ENCODE measurements around the gene OR2T5. TPM values are rescaled to one million over a fixed set of nuclear protein-coding genes. Genes with fewer than 3 reads are reported as not detected.
"Not testable (repeated sequence)": the region's sequence is repeated elsewhere in the genome, so short reads cannot be mapped to it uniquely, and the experiment has no call there.

The OR2T5 gene, protein sequence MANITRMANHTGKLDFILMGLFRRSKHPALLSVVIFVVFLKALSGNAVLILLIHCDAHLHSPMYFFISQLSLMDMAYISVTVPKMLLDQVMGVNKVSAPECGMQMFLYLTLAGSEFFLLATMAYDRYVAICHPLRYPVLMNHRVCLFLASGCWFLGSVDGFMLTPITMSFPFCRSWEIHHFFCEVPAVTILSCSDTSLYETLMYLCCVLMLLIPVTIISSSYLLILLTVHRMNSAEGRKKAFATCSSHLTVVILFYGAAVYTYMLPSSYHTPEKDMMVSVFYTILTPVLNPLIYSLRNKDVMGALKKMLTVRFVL
- total RNA-seq = not detected in 2 replicates

DNA sequence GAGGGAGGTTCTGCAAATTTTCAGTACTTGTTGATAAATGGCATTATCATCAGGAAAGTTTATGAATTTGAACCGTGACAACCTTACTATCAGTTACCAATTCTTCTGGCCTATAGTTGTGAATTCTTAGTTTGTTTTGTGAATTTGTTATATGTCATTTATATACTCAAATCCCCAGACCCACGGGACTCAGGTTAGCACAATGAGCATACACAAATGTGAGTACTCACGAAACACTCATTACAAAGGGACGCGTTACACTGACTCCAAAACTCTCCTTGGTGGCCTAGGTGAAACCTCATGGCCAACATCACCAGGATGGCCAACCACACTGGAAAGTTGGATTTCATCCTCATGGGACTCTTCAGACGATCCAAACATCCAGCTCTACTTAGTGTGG, at the start of gene OR2T5:
OR2T5 (plus strand) TSS at position 301 of the 400 bp plus-strand sequence; CDS start at position 301, 0 bp downstream.
- DNase-seq = not testable (repeated sequence)

DNA sequence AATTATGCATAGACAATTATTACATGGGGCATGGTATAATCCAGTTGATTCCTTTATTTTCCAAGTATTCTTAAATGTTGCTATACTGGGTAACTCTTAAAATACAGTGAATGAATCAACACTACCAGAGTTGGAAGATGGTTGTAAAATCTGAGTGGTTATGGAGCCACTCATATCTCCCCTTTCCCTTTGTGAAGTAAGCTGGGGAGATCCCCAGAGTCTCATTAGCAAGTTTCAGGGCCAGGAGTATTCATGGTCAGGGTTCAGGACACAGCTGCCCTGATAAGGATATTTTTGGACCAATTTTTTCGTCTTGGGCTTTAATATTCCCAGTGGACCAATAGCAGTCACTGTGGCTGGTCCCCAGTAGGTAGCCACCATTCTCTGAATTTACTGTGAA, 49.7 kb upstream of the OR2T5 start:
- not testable (repeated sequence) for DNase-seq

DNA sequence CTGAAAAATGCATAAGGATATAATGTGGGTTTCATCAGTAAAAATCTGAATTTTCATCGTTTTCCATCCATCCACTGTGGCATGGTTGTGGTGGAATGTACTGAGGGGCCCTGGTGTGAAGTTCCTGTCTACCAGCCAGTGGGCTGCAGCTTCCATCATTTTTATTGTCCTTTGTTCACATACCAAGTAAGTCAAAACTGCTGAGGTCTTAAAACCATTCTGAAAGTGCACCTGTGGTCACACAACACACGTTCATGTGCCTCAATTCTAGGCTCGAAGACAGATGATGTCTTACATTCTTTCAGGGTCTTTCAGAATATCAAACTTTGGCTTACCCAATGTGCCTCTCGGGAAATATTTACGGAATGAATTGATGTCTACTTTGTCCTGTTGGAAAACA, 49.1 kb upstream of the OR2T5 start:
- not testable (repeated sequence) for DNase-seq

DNA sequence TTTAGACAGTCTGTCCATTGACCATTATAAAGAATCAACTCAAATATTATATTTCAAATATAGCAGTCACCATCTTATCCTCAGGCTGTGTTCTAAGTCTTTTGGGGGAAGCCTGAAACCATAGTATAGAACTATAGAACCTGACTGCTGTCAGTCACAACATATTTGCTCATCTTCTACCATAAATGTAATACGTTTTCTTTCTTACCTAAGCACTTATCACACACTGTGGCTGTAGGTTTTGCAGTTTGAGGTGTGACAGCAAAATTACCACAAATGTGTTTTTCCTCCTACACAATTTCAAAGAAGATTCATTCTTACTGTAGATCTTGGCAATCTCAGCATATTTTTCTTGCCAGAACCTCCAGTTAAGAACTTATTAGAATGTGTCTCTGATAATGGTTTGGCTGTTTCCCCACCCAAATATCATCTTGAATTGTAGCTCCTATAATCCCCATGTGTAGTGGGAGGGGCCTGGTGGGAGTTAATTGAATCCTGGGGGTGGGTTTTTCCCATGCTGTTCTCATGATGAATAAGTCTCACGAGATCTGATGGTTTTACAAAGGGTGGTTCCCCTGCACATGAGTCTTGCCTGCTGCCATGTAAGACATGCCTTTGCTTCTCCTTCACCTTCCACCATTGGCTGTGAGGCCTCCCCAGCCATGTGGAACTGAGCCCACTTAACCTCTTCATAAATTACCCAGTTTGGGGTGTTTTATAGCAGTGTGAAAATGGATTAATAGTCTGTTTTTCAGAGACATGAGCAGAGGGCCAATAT, 45.7 kb upstream of the OR2T5 start:
- not testable (repeated sequence) for DNase-seq

DNA sequence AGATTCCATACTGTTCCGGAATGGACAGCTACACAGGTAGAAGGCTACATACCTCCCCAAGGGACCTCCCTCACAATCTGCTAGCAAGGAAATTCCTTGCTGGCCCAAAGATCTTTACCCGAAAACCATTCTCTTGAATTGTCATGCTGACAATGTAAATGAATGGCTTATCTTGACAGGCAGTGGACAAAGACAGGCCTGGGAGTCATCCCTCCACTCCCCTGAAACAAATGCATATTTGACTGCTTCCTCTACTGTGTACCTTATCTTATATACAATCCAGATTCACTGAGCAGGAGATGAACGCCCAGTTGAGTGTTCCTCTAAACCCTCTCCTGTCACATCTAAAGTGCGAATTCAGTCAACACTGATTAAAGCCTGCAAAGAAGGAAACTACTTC, 43.8 kb upstream of the OR2T5 start:
- not testable (repeated sequence) for DNase-seq

DNA sequence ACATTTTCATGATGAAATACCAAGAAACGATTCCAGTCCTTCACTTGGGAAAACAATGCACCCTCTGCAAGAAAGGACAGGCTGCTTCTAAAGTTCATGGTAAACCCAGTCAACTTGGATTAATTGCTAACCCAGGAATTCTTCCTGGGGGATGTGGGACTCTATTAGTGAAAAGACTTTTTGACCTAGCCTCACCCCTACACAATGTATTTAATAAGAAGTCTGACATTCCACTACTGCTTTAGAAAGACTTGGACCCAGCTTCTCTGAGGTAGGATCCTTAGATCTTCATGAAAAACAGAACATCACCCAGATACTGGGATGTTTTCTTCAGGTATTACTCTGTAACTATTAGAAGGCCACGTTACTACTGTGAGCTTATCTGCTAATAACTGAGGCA, 43.0 kb upstream of the OR2T5 start, which contains the start of gene OR2T2:
OR2T2 (plus strand) TSS at position 239 of the 400 bp plus-strand sequence. CDS start 7,161 bp downstream, outside the sequence.
- not testable (repeated sequence) for DNase-seq

DNA sequence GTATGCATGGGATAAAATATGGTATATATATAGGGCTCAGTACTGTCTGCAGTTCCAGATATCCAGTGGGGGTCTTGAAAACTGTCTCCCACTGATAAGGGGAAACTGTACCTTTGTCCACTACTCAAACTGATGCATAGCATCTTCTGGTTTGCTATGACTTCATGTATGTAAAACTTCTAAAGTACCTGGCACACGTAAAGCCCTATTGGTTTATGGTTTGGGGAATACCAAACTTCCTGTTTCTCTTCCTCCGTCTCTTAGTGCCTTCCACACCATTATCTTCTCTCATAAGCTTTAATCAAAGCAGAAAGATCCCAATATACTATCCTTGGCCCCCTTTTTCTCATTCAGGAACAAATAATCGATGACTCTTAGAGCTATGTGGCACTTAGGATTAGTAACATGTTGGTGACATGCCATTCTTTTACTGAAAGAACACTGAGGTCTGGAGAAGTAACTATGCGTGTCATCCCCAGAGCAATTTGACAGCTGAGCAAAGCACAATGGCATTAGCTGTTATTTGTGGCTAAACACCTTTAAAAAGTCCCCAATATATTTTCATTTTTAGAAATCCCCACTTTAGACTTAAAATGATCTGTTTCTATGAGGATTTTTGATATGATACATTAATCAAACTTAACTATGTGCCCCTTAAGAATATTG, 39.8 kb upstream of the OR2T5 start:
- not testable (repeated sequence) for DNase-seq

DNA sequence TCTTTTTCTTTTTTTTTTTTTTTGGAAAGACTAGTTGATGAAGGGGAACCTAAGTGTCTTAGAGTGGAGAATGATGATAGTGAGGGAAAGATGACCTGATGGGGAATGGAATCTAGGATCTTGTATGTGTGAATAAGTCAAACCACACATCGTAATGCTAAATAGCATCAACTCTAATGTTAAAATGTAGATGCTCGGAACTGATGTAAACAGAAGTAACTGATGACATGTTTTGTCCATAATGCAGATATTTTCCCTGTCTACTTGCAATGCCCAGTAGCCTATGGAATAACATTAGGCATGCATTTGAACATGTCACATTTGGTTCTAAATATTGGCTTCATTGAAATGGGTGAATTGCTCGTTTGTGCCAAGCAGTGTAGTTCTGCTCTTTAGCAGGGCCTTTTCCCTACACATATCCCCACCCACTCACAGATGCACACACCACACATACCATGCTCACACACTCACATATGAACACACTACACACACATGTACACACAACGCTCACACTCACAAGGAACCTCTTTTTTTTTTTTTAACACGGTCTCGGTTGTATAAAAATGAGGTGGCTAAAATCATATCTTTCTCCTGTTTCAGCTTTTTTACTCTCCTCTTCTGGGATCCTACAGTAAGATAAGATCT, 38.4 kb upstream of the OR2T5 start:
- DNase-seq = not testable (repeated sequence)

DNA sequence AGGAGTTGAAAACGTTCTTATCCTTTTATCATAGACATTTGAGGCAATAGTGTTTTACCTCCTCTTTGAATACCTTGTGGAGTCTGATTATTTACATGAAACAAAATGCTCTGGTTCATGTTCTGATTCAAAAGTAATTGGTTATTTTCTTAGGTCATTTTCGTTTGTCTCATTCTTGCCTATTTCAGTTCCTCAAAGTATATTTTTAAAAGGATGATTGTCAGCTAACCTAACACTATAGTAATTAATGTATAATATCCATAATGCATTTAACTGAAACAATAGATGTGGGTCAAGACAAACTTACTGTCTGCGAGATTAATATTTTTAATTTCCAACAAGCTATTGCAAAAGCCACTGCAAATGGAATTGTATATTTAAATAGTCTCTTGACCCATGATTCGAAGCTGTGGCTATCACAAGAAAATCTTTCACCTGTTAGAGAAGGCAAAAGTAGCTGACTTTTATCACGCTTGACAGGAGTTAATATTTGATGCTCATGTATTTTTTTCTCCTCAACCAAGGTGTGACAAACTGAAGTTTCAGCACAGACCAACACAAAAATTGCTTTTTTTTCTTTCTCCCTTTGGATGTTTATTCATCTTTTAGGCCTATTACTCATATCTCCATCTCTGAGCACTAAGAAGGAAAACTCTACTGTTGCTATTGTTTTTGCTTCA, 37.8 kb upstream of the OR2T5 start:
- not testable (repeated sequence) for DNase-seq

DNA sequence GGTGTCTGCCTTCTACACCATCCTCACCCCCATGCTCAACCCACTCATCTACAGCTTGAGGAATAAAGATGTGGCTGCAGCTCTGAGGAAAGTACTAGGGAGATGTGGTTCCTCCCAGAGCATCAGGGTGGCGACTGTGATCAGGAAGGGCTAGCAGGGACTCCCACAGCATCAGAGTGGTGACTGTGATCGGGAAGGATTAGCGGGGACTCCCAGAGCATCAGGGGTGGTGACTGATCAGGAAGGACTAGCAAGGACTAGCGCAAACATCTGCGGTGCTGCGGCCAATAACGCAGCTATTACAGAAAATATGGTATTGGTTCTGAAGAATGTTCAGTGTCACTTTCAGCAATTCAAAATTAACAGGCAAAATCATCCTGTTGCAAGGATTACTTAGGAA, 34.8 kb upstream of the OR2T5 start:
- not testable (repeated sequence) for DNase-seq

DNA sequence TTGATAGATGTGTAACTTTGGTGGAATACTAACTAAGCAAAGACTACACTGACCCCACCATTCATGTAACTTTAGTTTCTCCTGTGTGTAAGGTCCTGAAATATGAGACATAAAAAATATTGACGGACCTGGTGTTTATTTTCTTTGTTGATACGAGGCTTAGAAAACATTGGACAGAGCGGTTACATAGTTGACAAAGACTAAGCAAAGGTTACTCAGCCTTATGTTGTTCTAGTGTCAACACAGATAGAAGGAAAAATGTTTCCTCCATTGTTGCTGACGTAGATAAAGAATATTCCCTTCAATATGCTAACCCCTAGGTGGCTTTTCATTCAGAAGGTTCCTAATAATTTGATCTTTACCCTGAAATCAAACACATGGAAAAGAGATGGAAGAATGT, 33.3 kb upstream of the OR2T5 start:
- not testable (repeated sequence) for DNase-seq

DNA sequence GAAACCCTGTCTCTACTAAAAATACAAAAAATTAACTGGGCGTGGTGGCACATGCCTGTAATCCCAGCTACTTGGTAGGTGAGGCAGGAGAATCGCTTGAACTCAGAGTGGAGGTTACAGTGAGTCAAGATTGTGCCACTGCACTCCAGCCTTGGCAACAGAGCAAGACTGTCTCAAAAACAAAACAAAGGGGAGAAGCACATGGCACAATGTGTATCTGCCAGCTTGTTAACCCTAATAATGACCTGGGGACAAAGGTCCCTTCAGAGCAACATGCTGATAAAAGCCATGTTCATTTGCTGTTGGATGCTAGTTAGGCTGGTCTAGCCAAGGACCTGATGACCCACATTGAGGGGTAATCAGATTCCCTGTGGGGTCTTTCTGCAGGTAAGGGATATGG, 31.8 kb upstream of the OR2T5 start:
- not testable (repeated sequence) for DNase-seq

DNA sequence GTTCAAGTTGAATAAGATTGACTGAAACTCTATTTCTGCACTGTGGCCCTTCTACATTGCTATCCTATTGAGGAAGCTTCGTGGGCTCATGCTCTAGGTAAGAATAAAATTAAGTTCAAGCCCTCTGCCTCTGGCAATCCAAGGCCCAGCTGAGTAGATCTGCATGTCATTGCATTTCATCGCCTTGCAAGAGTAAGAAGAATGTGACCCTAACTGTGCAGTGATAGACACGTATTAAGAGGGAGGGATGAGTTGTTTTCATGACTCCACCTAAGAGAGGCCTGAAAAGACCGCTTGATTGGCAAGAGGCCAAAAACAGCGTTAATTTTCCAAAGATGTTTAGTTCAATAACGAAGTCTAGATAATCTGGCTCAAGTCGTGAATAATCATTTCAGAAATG, 29.3 kb upstream of the OR2T5 start:
- not testable (repeated sequence) for DNase-seq

DNA sequence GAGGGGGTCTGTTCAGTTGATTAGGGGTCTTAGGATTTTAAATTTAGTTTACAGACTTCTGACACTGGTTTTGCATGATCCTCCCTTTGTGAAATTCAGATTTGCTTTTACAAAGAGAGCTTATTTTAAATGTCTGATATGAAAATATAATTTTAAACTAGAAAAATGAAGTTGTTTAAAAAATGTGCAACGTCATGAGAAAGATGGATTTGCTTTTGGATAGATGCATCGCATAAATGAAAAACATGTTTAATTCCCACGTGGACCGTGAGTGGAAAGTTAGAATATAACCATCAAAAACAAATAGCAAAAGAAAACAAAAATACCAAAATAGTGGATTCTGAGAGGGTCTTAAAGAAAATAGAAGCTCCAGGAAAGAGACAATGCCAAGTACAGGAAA, 17.2 kb upstream of the OR2T5 start:
- DNase-seq = no peak

DNA sequence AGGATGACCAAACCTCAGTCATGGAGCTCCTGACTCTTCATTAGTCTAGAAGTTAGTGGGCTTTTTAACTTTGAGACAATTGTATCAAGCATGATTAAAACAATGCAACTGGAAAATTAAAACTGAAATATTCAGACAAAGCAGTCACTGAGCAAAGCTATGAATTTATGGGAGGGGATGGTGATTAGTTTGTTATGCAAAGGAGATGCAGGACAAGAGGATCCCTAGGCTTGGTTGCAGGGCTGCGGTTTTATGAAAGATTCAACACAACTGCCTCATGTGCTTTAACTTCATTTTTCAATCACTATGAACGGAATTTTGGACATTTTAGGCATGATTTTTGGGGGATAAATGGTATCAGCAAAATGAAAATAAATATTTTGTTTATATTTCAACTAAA, 16.3 kb upstream of the OR2T5 start:
- not testable (repeated sequence) for DNase-seq

DNA sequence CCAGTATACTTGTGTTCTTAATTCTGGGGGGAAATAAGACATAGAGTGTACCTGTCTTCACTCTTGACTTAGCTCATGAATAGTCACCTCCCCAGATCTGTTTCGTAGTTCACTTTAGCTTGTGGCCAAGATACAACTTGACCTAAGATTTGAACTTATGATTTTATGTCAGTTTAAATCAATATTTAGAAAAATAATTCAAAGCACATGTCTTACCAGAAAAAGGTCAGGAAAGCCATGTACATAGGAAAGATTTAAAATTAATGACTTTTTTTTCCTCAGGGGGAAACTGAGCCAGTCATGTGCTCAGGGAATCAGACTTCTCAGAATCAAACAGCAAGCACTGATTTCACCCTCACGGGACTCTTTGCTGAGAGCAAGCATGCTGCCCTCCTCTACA, 15.3 kb upstream of the OR2T5 start, which contains the start of gene OR2T3:
OR2T3 (plus strand) TSS at position 301 of the 400 bp plus-strand sequence; CDS start at position 301, 0 bp downstream.
- not testable (repeated sequence) for DNase-seq

DNA sequence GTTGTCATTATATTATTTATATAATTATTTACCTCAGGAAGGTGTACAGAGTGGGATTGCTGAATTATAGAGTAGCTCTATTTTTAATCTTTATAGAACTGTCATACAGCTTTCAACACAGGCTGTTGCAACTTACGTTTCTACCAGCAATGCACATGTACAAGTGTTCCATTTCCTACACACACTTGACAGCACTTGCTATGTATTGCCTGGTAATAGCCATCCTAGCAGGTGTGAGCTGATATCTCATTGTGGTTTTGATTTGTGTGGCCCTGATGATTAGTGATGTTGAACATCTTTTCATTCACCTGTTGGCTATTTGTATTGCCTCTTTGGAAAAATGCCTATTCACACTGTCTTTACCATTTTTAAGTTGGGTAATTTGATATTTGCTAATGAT, 12.7 kb upstream of the OR2T5 start:
- not testable (repeated sequence) for DNase-seq

DNA sequence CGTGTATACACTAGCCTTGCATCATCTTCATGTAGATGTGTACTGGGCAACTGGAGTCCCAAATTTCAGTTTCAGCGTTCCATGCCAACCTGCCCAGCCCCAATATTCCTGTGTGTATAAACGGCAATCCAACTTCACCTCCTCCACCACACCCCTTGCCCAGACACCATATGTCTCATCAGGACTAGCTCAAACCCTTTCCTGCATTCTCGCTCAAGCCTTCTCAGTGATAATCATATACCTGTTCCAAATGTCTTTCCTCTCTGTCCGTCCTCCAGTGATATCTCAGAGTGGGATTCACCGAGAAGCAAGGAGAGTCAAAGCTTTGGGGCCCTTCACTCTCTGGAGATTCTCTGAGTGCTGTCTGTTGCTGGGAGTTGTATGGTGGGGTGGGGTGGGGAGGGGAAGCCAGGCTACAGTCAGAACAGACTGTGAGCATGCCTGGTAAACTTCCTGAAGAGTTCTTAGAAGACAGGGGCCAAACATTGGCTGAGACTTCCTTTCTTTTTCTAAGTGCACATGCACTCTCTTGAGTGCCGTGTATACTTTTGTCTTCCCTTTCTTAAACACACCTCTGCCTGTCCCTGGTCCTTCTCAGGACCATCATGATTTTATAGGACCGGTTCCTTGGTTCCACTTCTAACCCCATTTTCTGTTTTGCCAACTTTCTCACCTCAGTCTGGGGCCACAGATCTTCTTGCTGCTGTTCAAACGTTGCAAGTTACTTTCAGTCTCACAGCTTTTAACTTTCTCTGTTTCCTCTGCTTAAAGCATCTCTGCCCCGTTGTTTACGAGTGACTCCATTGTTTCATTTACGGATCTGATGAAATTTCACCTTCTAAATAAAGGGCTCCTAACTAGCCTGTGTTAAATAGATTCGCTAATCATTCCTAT, 6.5 kb upstream of the OR2T5 start:
- not testable (repeated sequence) for DNase-seq

DNA sequence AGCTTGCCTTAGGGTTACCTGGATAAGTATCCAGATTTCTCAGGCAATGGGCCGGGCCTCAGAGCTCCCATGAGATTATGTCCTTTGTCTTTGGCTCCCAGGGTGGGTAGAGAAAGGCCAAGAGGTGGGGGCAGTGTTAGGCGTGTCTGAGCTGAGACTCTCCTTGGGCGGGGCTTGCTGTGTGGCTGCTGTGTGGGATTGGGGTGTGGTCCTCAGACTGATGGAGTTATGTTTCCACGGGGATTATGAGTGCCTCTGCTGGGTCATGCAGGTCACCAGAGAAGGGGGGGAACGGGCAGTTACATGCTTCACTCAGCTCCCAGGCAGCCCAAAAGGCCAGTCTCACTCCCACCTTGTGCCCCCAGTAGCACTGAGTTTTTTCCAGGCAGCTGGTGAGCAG, 8.3 kb downstream of the OR2T5 start:
- not testable (repeated sequence) for DNase-seq

DNA sequence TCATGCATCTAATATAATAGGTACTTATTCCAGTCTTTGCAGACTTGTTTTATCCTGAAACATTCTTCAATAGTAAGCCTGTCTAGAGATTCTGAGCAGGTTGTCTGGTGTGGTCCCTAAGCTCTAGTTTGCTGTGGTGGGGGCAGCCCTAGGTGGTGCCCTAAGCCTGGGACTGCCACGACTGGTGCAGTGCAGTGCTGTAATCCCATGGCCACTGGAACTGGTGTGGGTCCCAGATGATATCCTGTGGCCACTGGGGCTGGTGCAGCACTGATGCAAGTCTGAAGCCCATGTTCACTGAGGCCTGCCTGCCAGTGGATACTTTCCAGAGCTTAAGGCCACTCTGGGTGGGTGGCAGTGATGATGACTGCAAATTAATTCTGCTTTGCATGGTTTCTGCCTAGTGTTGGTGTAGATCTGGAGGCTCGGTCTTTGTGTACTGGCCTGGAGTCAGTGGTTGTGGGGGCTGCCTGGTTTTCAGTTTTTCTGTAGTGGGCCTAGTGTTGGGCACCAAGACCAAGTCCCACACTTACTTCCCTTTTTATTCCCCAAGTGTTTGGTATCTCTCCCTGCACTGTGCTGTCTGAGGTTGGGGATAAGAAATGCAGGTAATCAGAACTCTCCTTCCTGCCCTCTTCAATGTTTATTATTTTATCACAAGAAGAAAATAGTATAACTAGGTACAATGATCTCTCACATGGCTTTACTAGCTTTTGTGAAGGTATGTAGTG, 12.1 kb downstream of the OR2T5 start:
- not testable (repeated sequence) for DNase-seq
